ENCODE measurements around the gene TERT. TPM values are rescaled to one million over a fixed set of nuclear protein-coding genes. Genes with fewer than 3 reads are reported as not detected.

Gene TERT
- total RNA-seq, 1 experiment from 2014 or later = 0.80 TPM

GRCh38 chr5:1222147-1222546 lies 72.7 kb downstream of the TERT start:
- Histone ChIP-seq H3K4me3 (ENCODE audit: low read length) (no peak overlapping the region), H3K27ac (ENCODE audit: low read length) (no peak overlapping the region), H3K4me2 (ENCODE audit: low read length) (no peak overlapping the region), H3K9me2 (replicated peaks; ENCODE audit: low read length) (no peaks in the 10 kb centered on the region), H3K36me3 (ENCODE audit: low read depth, low read length) (no peaks in the 10 kb centered on the region), H3K4me1 (ENCODE audit: insufficient read depth, low read length) (peaks cover 2% of the 10 kb centered on the region), H3K79me2 (ENCODE audit: low read length) (no peaks in the 10 kb centered on the region), H3F3A (ENCODE audit: low read length, unreplicated experiment) (no peaks in the 10 kb centered on the region), H2AFZ (ENCODE audit: low read length) (no peak overlapping the region), H4K20me1 (ENCODE audit: low read length) (0 out of 2 replicates have a peak, but pooled peaks cover under 1% of the 10 kb centered on the region), H3K27me3 (ENCODE audit: low read length) (peaks cover 7% of the 10 kb centered on the region), H3K9me3 (ENCODE audit: low read length) (no peaks in the 10 kb centered on the region), H3K9ac (ENCODE audit: low read length) (no peak overlapping the region)
- ChIA-PET CTCF (no interaction called here), POLR2A (ENCODE audit: unreplicated experiment) (no interaction called here)
- ATAC-seq (no peak), DNase-seq (no peak)
- BruUV-seq (replicated peaks) = no TSS peak
- TF ChIP-seq CTCF (conservative IDR thresholded peaks at IDR 0.05; ENCODE audit: low read depth, low read length) (no peak), EZH2 (IDR thresholded peaks at IDR 0.05; ENCODE audit: low read length, unreplicated experiment) (no peak), EZH2phosphoT487 (IDR thresholded peaks at IDR 0.05; ENCODE audit: borderline replicate concordance, low read length) (no peak)
- intact Hi-C loops (cut with micrococcal nuclease) = no loop called here

- POLR2A ChIA-PET (ENCODE audit: unreplicated experiment) = no interaction called here
- no TSS peak for BruUV-seq (replicated peaks)
- H3K4me2 ChIP-seq (ENCODE audit: low read length) = no peak overlapping the region
- H3K9me2 ChIP-seq (replicated peaks; ENCODE audit: low read length) = no peaks in the 10 kb centered on the region
- H3K27me3 ChIP-seq (ENCODE audit: low read length) = peaks cover 7% of the 10 kb centered on the region
- no peak overlapping the region for H3K27ac ChIP-seq (ENCODE audit: low read length)
- intact Hi-C loops (cut with micrococcal nuclease) = no loop called here
- H3K9ac ChIP-seq (ENCODE audit: low read length) = no peak overlapping the region
- CTCF ChIA-PET = no interaction called here
- H3K79me2 ChIP-seq (ENCODE audit: low read length) = no peaks in the 10 kb centered on the region
- no peaks in the 10 kb centered on the region for H3K36me3 ChIP-seq (ENCODE audit: low read depth, low read length)
- no peak overlapping the region for H2AFZ ChIP-seq (ENCODE audit: low read length)
- H3K9me3 ChIP-seq (ENCODE audit: low read length) = no peaks in the 10 kb centered on the region
- no peaks in the 10 kb centered on the region for H4K20me1 ChIP-seq (ENCODE audit: low read length)
- no peaks in the 10 kb centered on the region for H3F3A ChIP-seq (ENCODE audit: low read length, unreplicated experiment)
- H3K4me3 ChIP-seq (ENCODE audit: low read length) = no peak overlapping the region
- TF ChIP-seq EZH2 (IDR thresholded peaks at IDR 0.05; ENCODE audit: low read length, unreplicated experiment) (no peak), EZH2phosphoT487 (IDR thresholded peaks at IDR 0.05; ENCODE audit: borderline replicate concordance, low read length) (no peak), CTCF (conservative IDR thresholded peaks at IDR 0.05; ENCODE audit: low read depth, low read length) (no peak)
- DNase-seq = no peak
- no peaks in the 10 kb centered on the region for H3K4me1 ChIP-seq (ENCODE audit: insufficient read depth, low read length)
- no peak for ATAC-seq
Observed at GRCh38 chr5:1221721-1222120, 73.1 kb downstream of the TERT start.

GRCh38 chr5:1220831-1221230 lies 74.0 kb downstream of the TERT start:
- H3K9me3 ChIP-seq (ENCODE audit: low read length) = no peaks in the 10 kb centered on the region
- CTCF ChIA-PET = no interaction called here
- peaks cover 7% of the 10 kb centered on the region for H3K27me3 ChIP-seq (ENCODE audit: low read length)
- BruUV-seq (replicated peaks) = no TSS peak
- no peaks in the 10 kb centered on the region for H3F3A ChIP-seq (ENCODE audit: low read length, unreplicated experiment)
- intact Hi-C loops (cut with micrococcal nuclease) = no loop called here
- H3K79me2 ChIP-seq (ENCODE audit: low read length) = no peaks in the 10 kb centered on the region
- H3K4me1 ChIP-seq (ENCODE audit: insufficient read depth, low read length) = no peaks in the 10 kb centered on the region
- DNase-seq = no peak
- ATAC-seq = no peak
- POLR2A ChIA-PET (ENCODE audit: unreplicated experiment) = no interaction called here
- no peak overlapping the region for H3K4me2 ChIP-seq (ENCODE audit: low read length)
- H3K9me2 ChIP-seq (replicated peaks; ENCODE audit: low read length) = no peaks in the 10 kb centered on the region
- no peak for TF ChIP-seq EZH2 (IDR thresholded peaks at IDR 0.05; ENCODE audit: low read length, unreplicated experiment)
- no peak for TF ChIP-seq CTCF (conservative IDR thresholded peaks at IDR 0.05; ENCODE audit: low read depth, low read length)
- no peak for TF ChIP-seq EZH2phosphoT487 (IDR thresholded peaks at IDR 0.05; ENCODE audit: borderline replicate concordance, low read length)
- no peaks in the 10 kb centered on the region for H4K20me1 ChIP-seq (ENCODE audit: low read length)
- H3K9ac ChIP-seq (ENCODE audit: low read length) = no peak overlapping the region
- no peaks in the 10 kb centered on the region for H3K36me3 ChIP-seq (ENCODE audit: low read depth, low read length)
- H3K4me3 ChIP-seq (ENCODE audit: low read length) = no peak overlapping the region
- no peak overlapping the region for H2AFZ ChIP-seq (ENCODE audit: low read length)
- H3K27ac ChIP-seq (ENCODE audit: low read length) = no peak overlapping the region

Data from PC-3 (cell line).